Measurements from ENCODE around the gene KRT33A.

GRCh38 chr17:41394254-41394996, 43.8 kb upstream of the KRT33A start:
- TF ChIP-seq EZH2 (IDR thresholded peaks at IDR 0.05; ENCODE audit: insufficient read depth, poor library complexity, severe bottlenecking) (no peak), EZH2phosphoT487 (IDR thresholded peaks at IDR 0.05; ENCODE audit: insufficient read depth, low read depth) (no peak)

Data from GM23248 (cell line).